Measurements from ENCODE around the gene TMEM74B.

Gene TMEM74B

DNA sequence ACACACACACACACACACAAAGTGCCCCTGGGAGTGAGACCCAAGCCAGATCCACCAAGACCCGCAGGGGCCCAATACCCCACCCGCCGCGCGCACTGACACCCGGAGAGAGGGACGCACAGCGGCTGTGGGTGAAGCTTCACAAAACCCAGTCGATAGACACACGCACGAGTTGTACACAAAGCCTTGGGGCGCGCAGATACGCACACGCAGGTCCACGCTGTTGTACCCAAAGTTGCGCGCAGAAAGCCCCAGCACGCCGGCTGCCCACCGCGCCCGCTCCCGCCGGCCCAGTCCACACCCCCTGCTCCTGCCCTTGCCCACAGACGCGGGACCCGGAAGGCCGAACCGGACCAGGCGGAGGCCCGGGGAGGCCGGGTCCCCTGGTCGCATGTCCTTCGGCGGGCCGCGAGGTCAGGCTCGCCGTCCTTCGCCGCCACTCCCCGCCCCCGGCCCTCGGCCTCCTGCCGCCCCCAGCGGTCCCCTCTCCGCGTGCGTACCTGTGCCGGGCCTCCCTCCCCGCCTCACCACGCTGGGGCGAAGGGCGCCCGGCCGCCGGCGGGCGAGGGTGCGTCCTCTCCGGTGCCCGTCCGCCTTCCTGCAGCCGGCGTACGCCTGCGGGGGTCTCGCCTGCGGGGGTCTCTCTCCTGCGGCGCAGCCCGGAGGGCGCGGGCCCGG, at the start of gene TMEM74B:
TMEM74B (minus strand) TSS at position 344 of the 678 bp plus-strand sequence. CDS start 1,180 bp downstream, outside the sequence.
- Histone ChIP-seq H3K4me1 (ENCODE audit: insufficient read depth, low read length, poor library complexity, severe bottlenecking) (no peaks in the 10 kb centered on the region), H3K4me3 (ENCODE audit: low read length, poor library complexity, severe bottlenecking) (no peak within 1 kb of the TSS), H3K9me2 (replicated peaks; ENCODE audit: low read depth, low read length) (no peaks in the 10 kb centered on the region), H2AFZ (ENCODE audit: low read length) (no peak within 1 kb of the TSS), H3K9me3 (ENCODE audit: insufficient read depth, low read depth, low read length) (no peaks in the 10 kb centered on the region), H3K4me2 (ENCODE audit: low read depth, low read length, poor library complexity, severe bottlenecking) (no peak within 1 kb of the TSS), H3K27me3 (ENCODE audit: insufficient read depth, low read length, poor library complexity, severe bottlenecking) (no peaks in the 10 kb centered on the region), H4K20me1 (ENCODE audit: insufficient read depth, low read length, poor library complexity, severe bottlenecking) (no peaks in the 10 kb centered on the region), H3F3A (ENCODE audit: low read depth) (no peaks in the 10 kb centered on the region), H3K9ac (ENCODE audit: low read depth, low read length, poor library complexity, severe bottlenecking) (no peak within 1 kb of the TSS), H3K79me2 (ENCODE audit: insufficient read depth, low read length) (no peaks in the 10 kb centered on the region), H3K36me3 (ENCODE audit: insufficient read depth, low read length) (no peaks in the 10 kb centered on the region)
- no peak for TF ChIP-seq CTCF (conservative IDR thresholded peaks at IDR 0.05; ENCODE audit: low read length)
- no peak for TF ChIP-seq EZH2phosphoT487 (IDR thresholded peaks at IDR 0.05; ENCODE audit: borderline replicate concordance)

DNA sequence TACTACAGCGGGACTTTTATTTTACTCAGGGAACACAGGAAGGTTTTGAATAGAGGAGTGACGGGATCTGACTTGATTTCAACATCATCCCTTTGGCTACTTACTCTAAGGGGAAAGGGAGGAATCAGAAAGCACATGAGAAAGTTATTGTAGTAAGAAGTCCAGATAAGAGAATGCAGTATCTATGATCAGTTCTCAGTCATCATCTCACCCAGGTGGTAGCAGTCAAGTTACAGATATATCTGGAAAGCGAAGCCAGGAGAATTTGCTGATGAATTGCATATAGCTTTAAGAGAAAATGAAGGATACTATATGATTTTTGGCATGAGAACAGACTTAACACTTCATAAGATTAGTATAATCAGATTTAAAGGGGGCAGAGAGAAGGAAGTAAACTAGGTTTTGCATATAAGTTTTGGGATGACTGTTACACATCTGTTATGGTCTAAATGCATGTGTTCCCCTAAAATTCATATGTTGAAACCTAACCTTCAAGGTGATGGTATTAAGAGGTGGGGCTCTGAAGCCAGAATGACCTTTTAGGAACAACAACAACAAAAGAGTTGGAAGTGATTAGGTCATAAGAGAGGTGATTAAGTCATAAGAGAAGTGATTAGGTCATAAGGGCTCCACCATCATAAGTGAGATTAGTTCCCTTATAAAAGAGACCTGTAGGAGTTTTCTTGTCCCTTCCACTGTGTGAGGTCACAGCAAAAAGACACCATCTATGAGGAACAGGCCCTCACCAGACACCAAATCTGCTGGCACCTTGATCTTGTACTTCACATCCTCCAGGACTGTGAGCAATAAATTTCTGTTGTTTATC, 47.7 kb upstream of the TMEM74B start:
- H3K9me3 ChIP-seq (ENCODE audit: insufficient read depth, low read depth, low read length) = no peaks in the 10 kb centered on the region
- H4K20me1 ChIP-seq (ENCODE audit: insufficient read depth, low read length, poor library complexity, severe bottlenecking) = no peaks in the 10 kb centered on the region
- no peaks in the 10 kb centered on the region for H3K27me3 ChIP-seq (ENCODE audit: insufficient read depth, low read length, poor library complexity, severe bottlenecking)
- H3K9me2 ChIP-seq (replicated peaks; ENCODE audit: low read depth, low read length) = no peaks in the 10 kb centered on the region
- H2AFZ ChIP-seq (ENCODE audit: low read length) = no peak overlapping the region
- H3K9ac ChIP-seq (ENCODE audit: low read depth, low read length, poor library complexity, severe bottlenecking) = no peak overlapping the region
- H3K36me3 ChIP-seq (ENCODE audit: insufficient read depth, low read length) = no peaks in the 10 kb centered on the region
- H3K4me3 ChIP-seq (ENCODE audit: low read length, poor library complexity, severe bottlenecking) = no peak overlapping the region
- H3K4me1 ChIP-seq (ENCODE audit: insufficient read depth, low read length, poor library complexity, severe bottlenecking) = no peaks in the 10 kb centered on the region
- no peak for TF ChIP-seq CTCF (conservative IDR thresholded peaks at IDR 0.05; ENCODE audit: low read length)
- H3K79me2 ChIP-seq (ENCODE audit: insufficient read depth, low read length) = no peaks in the 10 kb centered on the region
- H3F3A ChIP-seq (ENCODE audit: low read depth) = no peaks in the 10 kb centered on the region
- H3K4me2 ChIP-seq (ENCODE audit: low read depth, low read length, poor library complexity, severe bottlenecking) = no peak overlapping the region

- Histone ChIP-seq H3K36me3 (ENCODE audit: insufficient read depth, low read length) (no peaks in the 10 kb centered on the region), H3K9ac (ENCODE audit: low read depth, low read length, poor library complexity, severe bottlenecking) (no peak overlapping the region), H3K4me3 (ENCODE audit: low read length, poor library complexity, severe bottlenecking) (no peak overlapping the region), H3F3A (ENCODE audit: low read depth) (no peaks in the 10 kb centered on the region), H4K20me1 (ENCODE audit: insufficient read depth, low read length, poor library complexity, severe bottlenecking) (no peaks in the 10 kb centered on the region), H3K4me1 (ENCODE audit: insufficient read depth, low read length, poor library complexity, severe bottlenecking) (no peaks in the 10 kb centered on the region), H3K4me2 (ENCODE audit: low read depth, low read length, poor library complexity, severe bottlenecking) (no peak overlapping the region), H2AFZ (ENCODE audit: low read length) (no peak overlapping the region), H3K27me3 (ENCODE audit: insufficient read depth, low read length, poor library complexity, severe bottlenecking) (no peaks in the 10 kb centered on the region), H3K79me2 (ENCODE audit: insufficient read depth, low read length) (no peaks in the 10 kb centered on the region), H3K9me3 (ENCODE audit: insufficient read depth, low read depth, low read length) (no peaks in the 10 kb centered on the region), H3K9me2 (replicated peaks; ENCODE audit: low read depth, low read length) (no peaks in the 10 kb centered on the region)
- TF ChIP-seq CTCF (conservative IDR thresholded peaks at IDR 0.05; ENCODE audit: low read length) (no peak), EZH2phosphoT487 (IDR thresholded peaks at IDR 0.05; ENCODE audit: borderline replicate concordance) (no peak)
Measured at GRCh38 chr20:1229541-1229940, 44.8 kb upstream of the TMEM74B start.

Measured in Loucy (cell line).